Vagina (tissue), 2 donors: ENCODE data around the gene PCNX1.

Source experiments
- POLR2A ChIP-seq, 2 donors: fragments of 450-650 bp; IDR thresholded peaks; one replicate each; pipeline ENCODE4 v1.6.1; 2017; ENCODE audit warnings: antibody characterized with exemption in 2 of 2, mild to moderate bottlenecking in 2 of 2, moderate library complexity in 2 of 2
- POLR2AphosphoS5 ChIP-seq, 2 donors: sonication (generic); formaldehyde crosslinking; IDR thresholded peaks; one replicate each; pipeline ENCODE4 v1.9.0; 2017; ENCODE audit warnings: antibody characterized with exemption in 2 of 2, mild to moderate bottlenecking in 2 of 2, low read depth in 1 of 2; ENCODE audit not compliant: insufficient read depth in 1 of 2
- TF ChIP-seq, protein P1 (sequence below), 3 experiments: fragments of 450-650 bp in 2 of 3; fragments of 200-600 bp in 1 of 3; sonication (generic) in 1 of 3; IDR thresholded peaks; one replicate each; pipeline ENCODE4 v1.5.1; 2017 to 2019; ENCODE audit warnings: antibody characterized with exemption in 3 of 3, mild to moderate bottlenecking in 2 of 3, moderate library complexity in 2 of 3

DNA sequence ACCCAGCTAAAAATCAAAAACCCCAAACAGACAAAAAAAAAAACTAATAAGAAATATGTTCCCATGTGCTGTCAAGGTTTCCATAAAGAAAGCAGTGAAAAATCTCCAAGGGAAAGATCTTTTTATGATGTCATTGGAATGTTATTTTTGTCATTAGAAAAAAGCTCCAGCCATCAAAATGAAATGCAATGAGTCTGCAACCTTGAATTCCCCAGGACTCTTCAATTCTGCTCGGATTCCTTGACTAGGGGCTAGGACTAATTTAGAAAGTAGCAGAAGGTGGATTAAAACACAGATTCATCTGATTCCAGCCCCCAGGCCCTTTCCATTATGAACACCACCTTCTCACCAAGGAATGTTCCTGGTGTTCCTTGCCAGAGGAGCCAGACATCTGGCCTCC, 6.0 kb upstream of the PCNX1 start:
- TF ChIP-seq, protein P1, sequence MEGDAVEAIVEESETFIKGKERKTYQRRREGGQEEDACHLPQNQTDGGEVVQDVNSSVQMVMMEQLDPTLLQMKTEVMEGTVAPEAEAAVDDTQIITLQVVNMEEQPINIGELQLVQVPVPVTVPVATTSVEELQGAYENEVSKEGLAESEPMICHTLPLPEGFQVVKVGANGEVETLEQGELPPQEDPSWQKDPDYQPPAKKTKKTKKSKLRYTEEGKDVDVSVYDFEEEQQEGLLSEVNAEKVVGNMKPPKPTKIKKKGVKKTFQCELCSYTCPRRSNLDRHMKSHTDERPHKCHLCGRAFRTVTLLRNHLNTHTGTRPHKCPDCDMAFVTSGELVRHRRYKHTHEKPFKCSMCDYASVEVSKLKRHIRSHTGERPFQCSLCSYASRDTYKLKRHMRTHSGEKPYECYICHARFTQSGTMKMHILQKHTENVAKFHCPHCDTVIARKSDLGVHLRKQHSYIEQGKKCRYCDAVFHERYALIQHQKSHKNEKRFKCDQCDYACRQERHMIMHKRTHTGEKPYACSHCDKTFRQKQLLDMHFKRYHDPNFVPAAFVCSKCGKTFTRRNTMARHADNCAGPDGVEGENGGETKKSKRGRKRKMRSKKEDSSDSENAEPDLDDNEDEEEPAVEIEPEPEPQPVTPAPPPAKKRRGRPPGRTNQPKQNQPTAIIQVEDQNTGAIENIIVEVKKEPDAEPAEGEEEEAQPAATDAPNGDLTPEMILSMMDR (IDR thresholded peaks at IDR 0.05) = no peak
- TF ChIP-seq POLR2A (IDR thresholded peaks at IDR 0.05) (no peak), POLR2AphosphoS5 (IDR thresholded peaks at IDR 0.05; ENCODE audit: insufficient read depth in 1 of 2, low read depth in 1 of 2) (no peak)
